Left ventricle myocardium inferior (tissue), 1 donor: ENCODE data around the gene CFAP206. TPM values are rescaled to one million over a fixed set of nuclear protein-coding genes. Genes with fewer than 3 reads are reported as not detected.

ENCODE experiments used
- DNase-seq: peaks from one replicate; pipeline ENCODE4 v3.0.0-alpha.2; 2020
- H3K27ac ChIP-seq: fragments of 200-600 bp; replicated peaks from 2 replicates; pipeline ENCODE4 v1.8.0; 2021
- H3K27me3 ChIP-seq: fragments of 200-600 bp; 2 replicates; pipeline ENCODE4 v1.8.0; 2021; ENCODE audit warnings: low read depth
- H3K36me3 ChIP-seq: fragments of 200-600 bp; 2 replicates; pipeline ENCODE4 v1.8.0; 2021
- H3K4me1 ChIP-seq: fragments of 200-600 bp; 2 replicates; pipeline ENCODE4 v1.8.0; 2021
- H3K4me3 ChIP-seq: fragments of 200-600 bp; 2 replicates; pipeline ENCODE4 v1.8.0; 2021; ENCODE audit warnings: mild to moderate bottlenecking, moderate library complexity
- H3K9me3 ChIP-seq: fragments of 200-600 bp; replicated peaks from 2 replicates; pipeline ENCODE4 v1.8.0; 2021
- CTCF ChIP-seq: fragments of 200-600 bp; IDR thresholded peaks from 2 replicates; pipeline ENCODE4 v1.8.0; 2021; ENCODE audit warnings: antibody characterized with exemption, mild to moderate bottlenecking, borderline replicate concordance
- intact Hi-C: fragments of 100-400 bp; cut with micrococcal nuclease; formaldehyde crosslinking; loops from one replicate; pipeline ENCODE4 v1.11.0; 2022
- total RNA-seq: library from RNA; stranded (reverse); fragmentation: NEBNext Ultra II Directional; extraction: Animal tissue kit (Norgen Biotek cat#: 25700); gene quantifications from one replicate; pipeline ENCODE4 v1.2.1, GENCODE V29; 2021
- donor health status: DM: no; HTN: yes; CAD: no; lungs with severe emphysema.

The CFAP206 gene
- total RNA-seq, 1 donor from 2014 or later, result 0.11 TPM

DNA sequence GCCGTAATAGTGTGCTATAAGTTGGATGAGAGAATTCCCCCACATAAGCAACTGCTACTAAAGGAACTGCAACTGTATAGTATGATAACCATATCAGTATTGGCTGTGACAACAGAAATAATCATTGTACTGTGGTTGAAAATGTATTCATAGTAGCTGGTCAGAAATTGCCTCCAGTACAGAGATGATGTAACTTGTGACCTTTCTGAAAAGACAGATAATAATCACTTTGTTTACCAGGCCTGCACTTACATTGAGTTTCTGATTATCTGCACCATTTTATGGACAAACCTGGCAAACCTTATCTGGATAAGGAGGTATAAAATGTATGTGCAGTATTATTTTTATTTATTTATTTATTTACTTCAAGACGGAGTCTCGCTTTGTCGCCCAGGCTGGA, 19.0 kb downstream of the CFAP206 start:
- DNase-seq, result no peak
- intact Hi-C loops, result no loop called here
- no peak for TF ChIP-seq CTCF
- H3K27me3 ChIP-seq, result no peaks in the 10 kb centered on the region
- H3K9me3 ChIP-seq, result no peaks in the 10 kb centered on the region
- no peaks in the 10 kb centered on the region for H3K36me3 ChIP-seq
- no peak overlapping the region for H3K27ac ChIP-seq
- H3K4me3 ChIP-seq, result no peak overlapping the region
- no peaks in the 10 kb centered on the region for H3K4me1 ChIP-seq

DNA sequence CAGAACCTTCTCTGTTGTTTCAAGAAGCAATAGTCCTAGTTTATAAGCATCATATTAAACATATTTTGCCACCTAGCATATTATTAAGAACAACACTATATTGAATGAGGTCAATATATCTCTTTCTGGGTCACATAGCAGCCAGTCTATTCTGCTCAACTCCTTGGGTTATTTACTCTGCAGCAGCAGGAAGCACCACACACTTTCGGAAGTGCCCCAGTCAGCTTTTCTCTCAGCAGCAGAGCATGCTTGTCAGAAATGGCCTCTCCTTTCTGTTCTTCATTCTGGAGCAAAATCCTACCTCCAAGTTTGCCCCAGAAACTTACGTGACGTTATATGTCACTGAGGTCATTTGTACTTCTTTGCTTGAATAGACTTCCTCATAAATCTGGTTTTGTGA, 22.7 kb downstream of the CFAP206 start:
- no peak for DNase-seq
- Histone ChIP-seq H3K27me3 (no peaks in the 10 kb centered on the region), H3K9me3 (no peaks in the 10 kb centered on the region), H3K4me3 (no peak overlapping the region), H3K27ac (no peak overlapping the region), H3K4me1 (no peaks in the 10 kb centered on the region), H3K36me3 (no peaks in the 10 kb centered on the region)
- TF ChIP-seq CTCF, result no peak
- intact Hi-C loops, result no loop called here

DNA sequence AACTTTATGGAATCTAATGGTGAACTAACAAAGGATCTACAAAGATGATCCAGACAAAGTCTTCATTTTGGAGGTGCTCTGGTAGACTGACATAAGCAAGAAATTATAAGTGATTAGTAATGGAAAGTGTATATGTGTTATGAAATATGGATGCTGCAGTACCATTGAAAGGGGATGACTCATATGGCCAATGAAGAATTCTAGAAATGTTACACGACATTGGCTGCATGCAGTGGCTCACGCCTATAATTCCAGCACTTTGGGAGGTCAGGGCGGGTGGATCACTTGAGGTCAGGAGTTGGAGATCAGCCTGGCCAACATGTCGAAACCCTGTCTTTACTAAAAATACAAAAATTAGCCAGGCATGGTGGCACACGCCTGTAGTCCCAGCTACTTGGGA, 23.5 kb downstream of the CFAP206 start:
- TF ChIP-seq CTCF, result no peak

GRCh38 chr6:87436435-87436834, 28.7 kb downstream of the CFAP206 start:
- H3K9me3 ChIP-seq, result peaks cover 3% of the 10 kb centered on the region
- no peak for DNase-seq
- no peak overlapping the region for H3K4me3 ChIP-seq
- no peaks in the 10 kb centered on the region for H3K36me3 ChIP-seq
- no peak for TF ChIP-seq CTCF
- H3K27me3 ChIP-seq, result no peaks in the 10 kb centered on the region
- no peaks in the 10 kb centered on the region for H3K4me1 ChIP-seq
- no peak overlapping the region for H3K27ac ChIP-seq
- intact Hi-C loops, result no loop called here

More for the DNA sequence above, 23.5 kb downstream of the CFAP206 start:
- H3K27ac ChIP-seq, result no peak overlapping the region
- no peaks in the 10 kb centered on the region for H3K9me3 ChIP-seq
- intact Hi-C loops, result no loop called here
- no peak for DNase-seq
- H3K4me3 ChIP-seq, result no peak overlapping the region
- no peaks in the 10 kb centered on the region for H3K36me3 ChIP-seq
- no peaks in the 10 kb centered on the region for H3K27me3 ChIP-seq
- H3K4me1 ChIP-seq, result no peaks in the 10 kb centered on the region

DNA sequence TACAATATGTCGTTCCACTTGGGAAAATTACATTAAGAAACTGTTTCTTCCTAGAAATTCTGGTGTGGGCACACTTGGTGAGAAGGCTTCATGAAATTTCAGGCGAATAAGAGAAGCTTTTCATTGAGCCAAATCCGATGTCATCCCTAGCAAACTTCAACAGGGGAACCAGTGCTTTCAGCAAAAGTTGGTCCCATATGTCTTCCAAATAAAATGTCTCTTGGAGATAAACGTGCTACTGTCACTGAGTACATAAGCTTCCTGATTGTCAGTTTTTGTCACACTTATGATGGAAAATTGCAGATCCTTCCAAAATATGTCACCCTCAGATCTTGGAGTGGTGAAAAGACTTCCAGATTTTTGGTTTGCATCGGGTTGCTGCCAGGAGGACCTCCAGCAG, 33.9 kb downstream of the CFAP206 start:
- peaks cover 3% of the 10 kb centered on the region for H3K9me3 ChIP-seq
- no peak overlapping the region for H3K27ac ChIP-seq
- no peaks in the 10 kb centered on the region for H3K36me3 ChIP-seq
- H3K4me1 ChIP-seq, result no peaks in the 10 kb centered on the region
- intact Hi-C loops, result no loop called here
- no peak overlapping the region for H3K4me3 ChIP-seq
- TF ChIP-seq CTCF, result no peak
- no peaks in the 10 kb centered on the region for H3K27me3 ChIP-seq
- DNase-seq, result no peak

DNA sequence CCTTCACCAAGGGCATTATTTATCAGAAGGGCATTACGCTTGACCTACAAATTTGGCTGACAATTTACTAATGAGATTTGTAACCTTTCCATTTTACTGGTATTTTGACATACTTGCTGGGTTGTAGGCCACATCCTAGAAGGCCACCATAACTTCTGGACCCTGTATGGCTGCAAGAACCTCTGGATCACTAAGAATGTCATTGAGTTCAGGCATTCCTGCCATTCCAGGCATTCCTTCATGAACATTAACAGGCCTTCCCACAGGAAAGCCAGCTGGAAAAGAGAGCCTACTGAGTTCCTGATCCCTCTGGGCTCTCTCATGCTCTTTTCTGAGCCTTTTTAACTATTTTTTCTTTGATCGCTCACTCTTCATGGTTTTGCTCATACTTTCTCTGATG, 36.6 kb downstream of the CFAP206 start:
- Histone ChIP-seq H3K4me3 (no peak overlapping the region), H3K36me3 (no peaks in the 10 kb centered on the region), H3K27ac (no peak overlapping the region), H3K4me1 (no peaks in the 10 kb centered on the region), H3K9me3 (no peaks in the 10 kb centered on the region), H3K27me3 (no peaks in the 10 kb centered on the region)
- intact Hi-C loops, result no loop called here
- TF ChIP-seq CTCF, result no peak
- no peak for DNase-seq
